ENCODE results near the gene HUNK.

GRCh38 chr21:31875496-31876015 lies 2.7 kb downstream of the HUNK start:
- TF ChIP-seq CTCF (IDR thresholded peaks at IDR 0.05; ENCODE audit: low read depth, low read length, poor library complexity, severe bottlenecking) (no peak), EZH2phosphoT487 (IDR thresholded peaks at IDR 0.05; ENCODE audit: borderline replicate concordance, low read length) (no peak)

All from DOHH2 (cell line).